A673 (cell line): ENCODE data around the gene PROCR. TPM values are rescaled to one million over a fixed set of nuclear protein-coding genes. Genes with fewer than 3 reads are reported as not detected.

Experiments
- BruUV-seq: library from RNA; stranded (reverse); fragments of 400-500 nt; replicated peaks from 2 replicates; lab custom pipeline; 2021; lab: Mats Ljungman, UMichigan
- CTCF ChIA-PET: fragments of 300-600 bp; sonication (Branson Sonifier 250); formaldehyde crosslinking; loops from one replicate; lab custom pipeline; 2022; ENCODE audit warnings: antibody characterized with exemption; lab: Charles Lee
- POLR2A ChIA-PET: fragments of 300-600 bp; sonication (Branson Sonifier 250); formaldehyde crosslinking; loops from one replicate; lab custom pipeline; 2022; ENCODE audit warnings: antibody characterized with exemption; ENCODE audit not compliant: low non-redundant PET; lab: Charles Lee
- DNase-seq: peaks from one replicate; pipeline ENCODE4 v3.0.0-alpha.2; 2015; ENCODE audit warnings: low spot score
- H3K27ac ChIP-seq: fragments of 200-600 bp; sonication (generic); 2 replicates; pipeline ENCODE4 v1.5.1; 2016; ENCODE audit warnings: mixed run types, low read depth, mild to moderate bottlenecking, mixed read lengths, antibody characterized with exemption, low read length; ENCODE audit not compliant: poor library complexity, severe bottlenecking
- H3K27me3 ChIP-seq: fragments of 200-600 bp; sonication (generic); replicated peaks from 2 replicates; pipeline ENCODE4 v1.6.1; 2017; ENCODE audit warnings: mixed run types, low read depth, mild to moderate bottlenecking, mixed read lengths, antibody characterized with exemption, low read length; ENCODE audit not compliant: insufficient read depth, poor library complexity
- H3K36me3 ChIP-seq: fragments of 200-600 bp; sonication (generic); 2 replicates; pipeline ENCODE4 v1.6.1; 2016; ENCODE audit warnings: mixed run types, mild to moderate bottlenecking, mixed read lengths, antibody characterized with exemption, low read length; ENCODE audit not compliant: insufficient read depth, poor library complexity, severe bottlenecking
- H3K4me1 ChIP-seq: fragments of 200-600 bp; sonication (generic); 2 replicates; pipeline ENCODE4 v1.6.1; 2017; ENCODE audit warnings: mixed run types, mild to moderate bottlenecking, mixed read lengths, antibody characterized with exemption, low read length; ENCODE audit not compliant: insufficient read depth, poor library complexity, severe bottlenecking
- H3K4me3 ChIP-seq: fragments of 200-600 bp; sonication (generic); 2 replicates; pipeline ENCODE4 v1.5.1; 2016; ENCODE audit warnings: low read depth, mixed run types, mild to moderate bottlenecking, mixed read lengths, low read length; ENCODE audit not compliant: poor library complexity, severe bottlenecking
- H3K9me3 ChIP-seq: fragments of 200-600 bp; sonication (generic); 2 replicates; pipeline ENCODE4 v1.6.1; 2016; ENCODE audit warnings: mixed run types, low read depth, mild to moderate bottlenecking, mixed read lengths, antibody characterized with exemption, low read length; ENCODE audit not compliant: poor library complexity, severe bottlenecking
- EZH2 ChIP-seq: fragments of 200-600 bp; sonication (generic); IDR thresholded peaks from 2 replicates; pipeline ENCODE4 v1.6.1; 2017; ENCODE audit warnings: borderline replicate concordance, low read depth, mild to moderate bottlenecking, mixed read lengths, antibody characterized with exemption, low read length; ENCODE audit not compliant: poor library complexity, severe bottlenecking
- intact Hi-C: fragments of 100-400 bp; cut with micrococcal nuclease; formaldehyde crosslinking; loops from one replicate; pipeline ENCODE4 v1.10.0; 2022; ENCODE audit not compliant: unreplicated experiment
- total RNA-seq: library from RNA; stranded (reverse); gene quantifications from 2 replicates; pipeline ENCODE4 v1.2.3, GENCODE V29; 2021
- TF ChIP-seq, protein P1 (sequence below): fragments of 300-800, 200-600 bp; sonication (generic); conservative IDR thresholded peaks from 2 replicates; pipeline ENCODE4 v1.5.1; 2017; ENCODE audit warnings: low read depth, mild to moderate bottlenecking, antibody characterized with exemption, low read length, moderate library complexity, mixed read lengths

The PROCR gene
- total RNA-seq, 1 experiment from 2014 or later, result 0.58 TPM

DNA sequence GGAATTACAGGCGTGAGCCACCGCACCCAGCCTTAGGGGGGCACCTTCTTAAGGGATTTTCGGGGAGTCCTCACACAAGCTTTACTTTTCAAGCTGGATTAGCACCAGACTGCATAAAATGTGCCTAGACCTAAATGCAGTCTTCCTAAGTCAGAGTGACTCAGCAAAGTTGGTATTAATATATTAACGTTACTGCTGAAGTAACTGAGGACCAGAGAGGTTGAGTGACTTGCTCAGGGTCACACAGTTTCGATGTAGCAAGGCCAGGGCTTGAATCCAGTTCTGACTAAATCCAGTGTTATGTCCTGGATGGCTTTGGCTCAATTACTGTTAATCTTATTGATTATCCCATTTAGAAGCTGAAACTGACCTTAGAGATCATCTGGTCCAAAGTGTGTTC, 38.1 kb upstream of the PROCR start:
- ChIA-PET CTCF (no interaction called here), POLR2A (no interaction called here)
- Histone ChIP-seq H3K27ac (no peak overlapping the region), H3K9me3 (no peaks in the 10 kb centered on the region), H3K4me1 (no peaks in the 10 kb centered on the region), H3K27me3 (no peaks in the 10 kb centered on the region), H3K4me3 (no peak overlapping the region), H3K36me3 (peaks cover 7% of the 10 kb centered on the region)
- BruUV-seq, result no TSS peak
- intact Hi-C loops, result no loop called here
- no peak for DNase-seq
- TF ChIP-seq EZH2, result no peak
- TF ChIP-seq, protein P1, sequence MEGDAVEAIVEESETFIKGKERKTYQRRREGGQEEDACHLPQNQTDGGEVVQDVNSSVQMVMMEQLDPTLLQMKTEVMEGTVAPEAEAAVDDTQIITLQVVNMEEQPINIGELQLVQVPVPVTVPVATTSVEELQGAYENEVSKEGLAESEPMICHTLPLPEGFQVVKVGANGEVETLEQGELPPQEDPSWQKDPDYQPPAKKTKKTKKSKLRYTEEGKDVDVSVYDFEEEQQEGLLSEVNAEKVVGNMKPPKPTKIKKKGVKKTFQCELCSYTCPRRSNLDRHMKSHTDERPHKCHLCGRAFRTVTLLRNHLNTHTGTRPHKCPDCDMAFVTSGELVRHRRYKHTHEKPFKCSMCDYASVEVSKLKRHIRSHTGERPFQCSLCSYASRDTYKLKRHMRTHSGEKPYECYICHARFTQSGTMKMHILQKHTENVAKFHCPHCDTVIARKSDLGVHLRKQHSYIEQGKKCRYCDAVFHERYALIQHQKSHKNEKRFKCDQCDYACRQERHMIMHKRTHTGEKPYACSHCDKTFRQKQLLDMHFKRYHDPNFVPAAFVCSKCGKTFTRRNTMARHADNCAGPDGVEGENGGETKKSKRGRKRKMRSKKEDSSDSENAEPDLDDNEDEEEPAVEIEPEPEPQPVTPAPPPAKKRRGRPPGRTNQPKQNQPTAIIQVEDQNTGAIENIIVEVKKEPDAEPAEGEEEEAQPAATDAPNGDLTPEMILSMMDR, result no peak

DNA sequence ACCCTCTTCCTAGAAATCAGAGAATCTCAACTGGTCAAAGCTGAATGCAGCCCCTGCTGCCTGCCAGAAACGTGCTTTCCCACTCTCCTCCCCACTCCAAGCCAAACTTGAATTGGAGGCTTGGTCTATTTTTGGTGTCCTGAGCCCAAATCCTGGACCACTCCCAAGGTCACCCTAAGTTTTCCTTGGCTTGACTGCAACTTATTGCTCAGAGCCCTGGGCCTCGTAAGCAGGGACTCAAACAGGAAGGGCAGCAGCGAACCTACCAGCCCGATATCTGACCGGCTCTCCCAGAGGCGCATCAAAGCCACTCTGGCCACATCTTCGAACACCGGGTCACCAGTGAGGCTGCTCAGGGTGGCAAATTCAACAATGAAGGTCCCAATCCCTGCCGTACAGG, 37.4 kb upstream of the PROCR start:
- Histone ChIP-seq H3K36me3 (peaks cover 7% of the 10 kb centered on the region), H3K4me3 (no peak overlapping the region), H3K27ac (no peak overlapping the region), H3K9me3 (no peaks in the 10 kb centered on the region), H3K4me1 (no peaks in the 10 kb centered on the region), H3K27me3 (no peaks in the 10 kb centered on the region)
- BruUV-seq, result no TSS peak
- no peak for DNase-seq
- CTCF ChIA-PET, result no interaction called here
- TF ChIP-seq EZH2, result no peak
- TF ChIP-seq, protein P1, result no peak
- intact Hi-C loops, result no loop called here
- POLR2A ChIA-PET, result no interaction called here

- ChIA-PET CTCF (no interaction called here), POLR2A (no interaction called here)
- no peaks in the 10 kb centered on the region for H3K4me1 ChIP-seq
- H3K4me3 ChIP-seq, result no peak overlapping the region
- TF ChIP-seq, protein P1, result no peak
- no peak for TF ChIP-seq EZH2
- BruUV-seq, result no TSS peak
- no peak overlapping the region for H3K27ac ChIP-seq
- H3K36me3 ChIP-seq, result peaks cover 7% of the 10 kb centered on the region
- no peaks in the 10 kb centered on the region for H3K9me3 ChIP-seq
- intact Hi-C loops, result no loop called here
- H3K27me3 ChIP-seq, result no peaks in the 10 kb centered on the region
- no peak for DNase-seq
These were observed 37.0 kb upstream of the PROCR start for GRCh38 chr20:35134880-35135279.
